Stimulated activated naive CD8-positive, alpha-beta T cell treated with anti-CD3 and anti-CD28 coated beads, Interleukin-15, Interleukin-2, amounts not matched to agents 100 ng/mL and 50 ng/mL, for 24 hours (primary cell): ENCODE results near the gene NLGN2.
A peak's percentile ranks its signal among the peaks of the same experiment; 100 is the strongest.
"Not testable (repeated sequence)": the region's sequence is repeated elsewhere in the genome, so short reads cannot be mapped to it uniquely, and the experiment has no call there.

Experiments used
- H3K27ac Mint-ChIP-seq: one replicate; pipeline ENCODE4 v1.8.0; 2021; ENCODE audit warnings: mild to moderate bottlenecking, mixed read lengths
- H3K27me3 Mint-ChIP-seq: one replicate; pipeline ENCODE4 v1.8.0; 2021; ENCODE audit warnings: mixed read lengths
- H3K36me3 Mint-ChIP-seq: one replicate; pipeline ENCODE4 v1.8.0; 2021; ENCODE audit warnings: low read depth, mixed read lengths
- H3K4me1 Mint-ChIP-seq: one replicate; pipeline ENCODE4 v1.8.0; 2021; ENCODE audit warnings: low read depth, mixed read lengths
- H3K4me3 Mint-ChIP-seq: one replicate; pipeline ENCODE4 v1.8.0; 2021; ENCODE audit warnings: mild to moderate bottlenecking, mixed read lengths
- H3K9me3 Mint-ChIP-seq: one replicate; pipeline ENCODE4 v1.8.0; 2021; ENCODE audit warnings: mixed read lengths

NLGN2 gene

DNA sequence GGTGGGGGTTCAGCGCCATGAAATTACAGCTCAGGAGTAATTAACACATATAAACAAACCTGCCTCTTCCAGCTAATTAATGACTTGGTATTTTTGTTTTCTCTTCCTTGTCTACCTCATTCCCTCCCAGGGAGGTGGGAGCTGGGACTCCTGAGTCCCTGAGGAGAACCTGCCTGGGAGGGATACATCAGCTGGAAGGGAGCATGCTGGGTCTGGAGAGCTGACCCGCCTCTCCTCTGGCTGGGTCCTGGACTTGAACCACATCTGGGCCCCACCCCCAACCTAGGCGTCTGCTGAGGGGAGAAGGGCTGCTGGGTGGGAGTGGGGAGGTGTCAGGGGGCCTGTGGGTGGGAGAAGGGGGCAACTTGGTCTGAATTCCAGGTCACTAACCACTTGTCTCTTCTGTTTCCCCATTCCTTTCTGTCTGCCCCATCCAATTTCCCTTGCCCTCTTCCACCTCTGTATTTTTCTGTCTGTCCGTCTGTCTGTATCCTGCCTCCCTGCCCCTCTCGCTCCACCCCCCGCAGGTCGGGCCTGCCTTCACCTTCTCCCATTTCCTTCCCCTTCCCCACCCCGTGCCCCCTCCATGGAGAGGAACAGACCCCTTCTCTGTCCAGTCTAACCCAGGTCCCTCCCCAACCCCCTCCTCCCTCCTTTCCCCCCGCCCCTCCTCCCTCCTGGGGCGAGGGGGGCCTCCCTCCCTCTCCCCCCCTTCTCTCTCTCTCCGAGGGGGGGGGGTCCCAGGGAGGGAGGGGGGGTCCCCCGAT lies at the start of gene NLGN2:
NLGN2 (plus strand) TSS at position 361 of the 767 bp plus-strand sequence. CDS start 411 bp downstream, outside the sequence.
- Mint-ChIP-seq H3K27ac (peak within 1 kb of the TSS; percentile 55), H3K9me3 (no peaks in the 10 kb centered on the region), H3K4me3 (peak within 1 kb of the TSS; percentile 45), H3K36me3 (peaks cover 4% of the 10 kb centered on the region), H3K4me1 (peaks cover 12% of the 10 kb centered on the region), H3K27me3 (no peaks in the 10 kb centered on the region)

DNA sequence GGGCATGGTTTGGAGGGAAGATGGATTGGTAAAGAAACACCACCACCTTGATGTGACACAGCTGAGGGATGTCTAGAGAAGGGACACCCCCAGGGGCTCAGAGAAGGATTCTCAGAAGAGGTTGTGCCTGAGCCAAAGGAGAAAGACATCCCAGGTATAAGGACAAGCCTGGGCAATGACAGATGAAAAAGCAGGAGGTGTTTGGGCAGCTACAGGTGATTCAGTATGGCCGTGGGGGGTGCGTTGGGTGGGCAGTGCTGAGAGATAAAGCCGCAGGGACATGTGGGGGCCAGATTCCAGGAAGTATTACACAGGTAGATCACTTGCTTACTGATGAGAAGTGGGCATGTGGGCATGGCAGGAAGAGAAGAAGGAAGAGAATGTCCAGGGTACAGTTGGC lies 45.7 kb upstream of the NLGN2 start:
- H3K4me3 Mint-ChIP-seq, result no peak overlapping the region
- no peak overlapping the region for H3K27ac Mint-ChIP-seq

GRCh38 chr17:7363311-7363710 lies 44.3 kb upstream of the NLGN2 start:
- Mint-ChIP-seq H3K9me3 (no peaks in the 10 kb centered on the region), H3K27ac (no peak overlapping the region), H3K27me3 (peaks cover 3% of the 10 kb centered on the region), H3K4me3 (no peak overlapping the region), H3K4me1 (no peaks in the 10 kb centered on the region), H3K36me3 (no peaks in the 10 kb centered on the region)

More for the DNA sequence above, 45.7 kb upstream of the NLGN2 start:
- no peaks in the 10 kb centered on the region for H3K27me3 Mint-ChIP-seq
- no peaks in the 10 kb centered on the region for H3K4me1 Mint-ChIP-seq
- H3K36me3 Mint-ChIP-seq, result no peaks in the 10 kb centered on the region
- H3K9me3 Mint-ChIP-seq, result no peaks in the 10 kb centered on the region

DNA sequence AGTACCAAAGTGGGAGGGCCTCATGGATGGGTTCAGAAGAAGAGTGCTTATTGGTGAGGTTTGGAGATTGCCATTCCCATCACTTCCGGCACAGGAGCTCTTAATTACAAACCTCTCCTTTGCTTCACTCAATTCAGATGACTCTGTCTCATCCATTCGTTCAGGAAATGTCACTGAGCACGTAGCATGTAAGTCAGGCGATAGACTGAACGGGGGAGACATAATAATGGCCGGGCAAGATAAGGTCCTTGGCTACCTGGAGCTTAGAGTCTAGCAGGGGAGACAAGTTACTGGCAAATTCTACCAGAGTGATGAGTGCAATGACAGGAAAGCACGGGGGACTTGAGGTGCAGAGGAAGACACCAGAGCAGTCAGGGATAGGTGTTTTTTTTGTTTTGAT lies 41.7 kb upstream of the NLGN2 start:
- H3K4me3 Mint-ChIP-seq, H3K27me3 Mint-ChIP-seq, H3K27ac Mint-ChIP-seq, H3K9me3 Mint-ChIP-seq, H3K4me1 Mint-ChIP-seq, H3K36me3 Mint-ChIP-seq: not testable (repeated sequence)

- Mint-ChIP-seq H3K27me3 (peaks cover 6% of the 10 kb centered on the region), H3K9me3 (no peaks in the 10 kb centered on the region), H3K4me1 (no peaks in the 10 kb centered on the region), H3K27ac (no peak overlapping the region), H3K36me3 (no peaks in the 10 kb centered on the region), H3K4me3 (no peak overlapping the region)
These were observed 40.6 kb upstream of the NLGN2 start for GRCh38 chr17:7367083-7367482.

DNA sequence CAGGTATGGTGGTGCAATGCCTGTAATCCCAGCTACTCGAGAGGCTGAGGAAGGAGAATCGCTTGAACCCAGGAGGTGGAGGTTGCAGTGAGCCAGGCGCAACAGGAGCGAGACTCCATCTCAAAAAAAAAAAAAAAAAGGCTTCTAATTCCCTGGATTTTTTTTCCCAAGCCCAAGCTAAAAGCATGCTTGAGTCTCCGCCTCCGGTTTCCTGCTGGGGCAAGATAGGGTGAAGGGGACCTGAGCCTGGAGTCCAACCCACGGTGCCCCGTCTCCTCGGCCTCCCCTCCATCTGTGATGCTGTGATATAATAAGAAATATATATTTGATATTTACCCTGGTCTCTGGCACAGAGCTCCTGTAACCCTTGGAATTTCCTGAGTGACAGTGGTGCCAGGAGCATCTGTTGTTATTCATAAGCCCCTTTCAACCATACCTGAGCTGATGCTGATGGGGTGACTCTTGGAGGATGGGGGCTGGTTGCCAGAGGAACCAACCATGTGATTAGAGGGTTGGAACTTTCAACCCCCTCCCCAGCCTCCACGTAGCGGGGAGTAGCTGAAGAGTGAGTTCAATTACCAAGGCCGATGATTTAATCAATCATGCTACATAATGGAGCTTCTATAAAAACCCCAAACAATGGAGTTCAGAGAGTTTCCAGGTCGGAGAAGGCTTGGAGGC lies 39.6 kb upstream of the NLGN2 start:
- H3K4me3 Mint-ChIP-seq, result no peak overlapping the region
- peaks cover 6% of the 10 kb centered on the region for H3K27me3 Mint-ChIP-seq
- no peaks in the 10 kb centered on the region for H3K4me1 Mint-ChIP-seq
- H3K36me3 Mint-ChIP-seq, result no peaks in the 10 kb centered on the region
- H3K27ac Mint-ChIP-seq, result no peak overlapping the region
- H3K9me3 Mint-ChIP-seq, result no peaks in the 10 kb centered on the region

- H3K9me3 Mint-ChIP-seq, H3K27me3 Mint-ChIP-seq: not testable (repeated sequence)
These were observed 39.0 kb upstream of the NLGN2 start for GRCh38 chr17:7368599-7368994.

DNA sequence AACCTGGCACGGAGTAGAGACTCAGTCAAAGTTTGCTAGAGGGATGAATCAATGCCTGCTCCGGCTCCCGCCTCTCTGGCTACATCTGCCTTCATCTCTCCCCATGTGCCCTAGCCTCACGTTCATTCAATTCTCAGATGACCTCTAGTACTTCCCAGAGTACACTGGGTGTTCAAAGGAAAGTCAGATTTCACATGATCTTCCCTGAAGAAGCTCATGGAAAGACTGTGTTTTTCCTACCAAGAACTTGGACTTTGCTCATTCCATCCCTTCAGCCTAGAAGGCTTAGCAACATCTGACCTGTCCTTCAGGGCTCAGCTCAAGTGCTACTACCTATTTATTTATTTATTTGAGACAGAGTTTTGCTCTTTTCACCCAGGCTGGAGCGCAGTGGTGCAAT lies 37.8 kb upstream of the NLGN2 start:
- Mint-ChIP-seq H3K27me3 (peaks cover 6% of the 10 kb centered on the region), H3K27ac (no peak overlapping the region), H3K4me3 (no peak overlapping the region), H3K9me3 (no peaks in the 10 kb centered on the region), H3K4me1 (no peaks in the 10 kb centered on the region), H3K36me3 (no peaks in the 10 kb centered on the region)

More at GRCh38 chr17:7368599-7368994, 39.0 kb upstream of the NLGN2 start:
- H3K4me3 Mint-ChIP-seq, H3K4me1 Mint-ChIP-seq, H3K27ac Mint-ChIP-seq, H3K36me3 Mint-ChIP-seq: not testable (repeated sequence)

DNA sequence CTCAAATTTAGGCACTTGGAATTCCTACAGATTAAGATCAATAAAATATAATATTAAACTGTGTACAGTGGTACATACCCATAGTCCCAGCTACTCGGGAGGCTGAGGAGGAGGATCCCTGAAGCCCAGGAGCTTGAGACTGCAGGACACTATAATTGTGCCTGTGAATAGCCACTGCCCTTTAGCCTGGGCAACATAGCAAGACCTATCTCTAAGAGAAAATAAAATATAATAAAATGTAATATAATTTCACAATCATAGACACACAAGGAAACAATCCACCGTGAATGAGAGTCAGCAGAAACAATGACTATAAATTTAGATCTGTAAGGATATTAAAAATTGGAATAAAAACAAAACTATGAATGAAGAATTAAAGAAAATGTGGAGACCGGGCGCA lies 36.8 kb upstream of the NLGN2 start:
- Mint-ChIP-seq H3K4me1 (no peaks in the 10 kb centered on the region), H3K4me3 (no peak overlapping the region), H3K9me3 (no peaks in the 10 kb centered on the region), H3K27me3 (peaks cover 6% of the 10 kb centered on the region), H3K27ac (no peak overlapping the region), H3K36me3 (no peaks in the 10 kb centered on the region)

DNA sequence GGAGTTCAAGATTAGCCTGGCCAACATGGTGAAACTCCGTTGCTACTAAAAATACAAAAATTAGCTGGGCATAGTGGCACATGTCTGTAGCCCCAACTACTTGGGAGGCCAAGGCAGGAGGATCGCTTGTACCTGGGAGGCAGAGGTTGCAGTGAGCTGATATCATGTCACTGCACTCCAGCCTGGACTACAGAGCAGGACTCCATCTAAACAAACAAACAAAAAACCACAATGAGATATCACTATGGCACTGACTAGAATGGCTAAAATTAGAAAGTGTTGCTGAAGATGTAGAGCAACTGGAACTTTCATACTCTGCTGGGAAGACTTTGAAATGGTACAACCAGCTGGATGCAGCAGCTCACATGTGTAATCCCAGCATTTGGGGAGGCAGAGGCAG lies 33.3 kb upstream of the NLGN2 start:
- Mint-ChIP-seq H3K9me3 (peaks cover 4% of the 10 kb centered on the region), H3K4me1 (no peaks in the 10 kb centered on the region), H3K4me3 (no peak overlapping the region), H3K36me3 (no peaks in the 10 kb centered on the region), H3K27ac (no peak overlapping the region), H3K27me3 (peaks cover 17% of the 10 kb centered on the region)

DNA sequence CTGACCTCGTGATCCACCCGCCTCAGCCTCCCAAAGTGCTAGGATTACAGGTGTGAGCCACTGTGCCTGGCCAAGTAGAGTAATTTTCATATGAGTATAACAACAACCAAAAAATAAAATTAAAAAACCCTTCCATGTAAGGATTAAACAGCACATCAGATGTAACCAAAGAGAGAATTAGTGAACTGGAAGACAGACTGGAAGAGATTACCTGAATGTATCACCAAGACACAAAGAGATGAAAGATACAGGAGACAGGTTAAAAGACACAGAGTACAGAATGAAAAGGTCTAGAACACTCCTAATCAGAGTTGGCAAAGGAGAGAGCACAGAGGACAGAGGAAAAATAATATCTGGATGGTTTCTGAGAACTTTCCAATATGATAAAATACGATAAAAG lies 28.5 kb upstream of the NLGN2 start:
- H3K9me3 Mint-ChIP-seq, result peaks cover 5% of the 10 kb centered on the region
- H3K4me3 Mint-ChIP-seq, result no peak overlapping the region
- H3K36me3 Mint-ChIP-seq, result no peaks in the 10 kb centered on the region
- H3K27me3 Mint-ChIP-seq, result peaks cover 46% of the 10 kb centered on the region
- no peak overlapping the region for H3K27ac Mint-ChIP-seq
- H3K4me1 Mint-ChIP-seq, result no peaks in the 10 kb centered on the region

DNA sequence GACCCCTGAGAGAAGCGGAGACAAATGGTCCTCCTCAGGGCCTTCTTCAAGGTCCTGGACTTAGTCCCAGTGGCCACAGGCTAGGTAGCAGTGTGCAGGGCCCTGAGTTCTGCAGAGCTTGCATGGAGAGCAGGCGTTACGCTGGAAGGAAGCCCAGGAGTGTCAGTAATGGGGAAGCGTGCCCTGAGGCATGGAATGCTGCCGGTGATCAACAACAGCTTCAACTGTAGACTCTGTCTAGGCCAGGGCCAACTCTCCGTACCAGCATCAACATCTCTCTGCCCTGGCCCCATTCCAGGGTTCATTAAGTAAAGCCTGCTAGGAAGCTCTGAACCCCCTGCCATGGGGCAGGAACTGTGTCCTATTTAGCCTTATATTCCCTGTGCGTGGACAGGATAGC lies 27.3 kb upstream of the NLGN2 start:
- Mint-ChIP-seq H3K27me3 (peaks cover 46% of the 10 kb centered on the region), H3K4me3 (no peak overlapping the region), H3K36me3 (no peaks in the 10 kb centered on the region), H3K9me3 (peaks cover 5% of the 10 kb centered on the region), H3K27ac (no peak overlapping the region), H3K4me1 (no peaks in the 10 kb centered on the region)

DNA sequence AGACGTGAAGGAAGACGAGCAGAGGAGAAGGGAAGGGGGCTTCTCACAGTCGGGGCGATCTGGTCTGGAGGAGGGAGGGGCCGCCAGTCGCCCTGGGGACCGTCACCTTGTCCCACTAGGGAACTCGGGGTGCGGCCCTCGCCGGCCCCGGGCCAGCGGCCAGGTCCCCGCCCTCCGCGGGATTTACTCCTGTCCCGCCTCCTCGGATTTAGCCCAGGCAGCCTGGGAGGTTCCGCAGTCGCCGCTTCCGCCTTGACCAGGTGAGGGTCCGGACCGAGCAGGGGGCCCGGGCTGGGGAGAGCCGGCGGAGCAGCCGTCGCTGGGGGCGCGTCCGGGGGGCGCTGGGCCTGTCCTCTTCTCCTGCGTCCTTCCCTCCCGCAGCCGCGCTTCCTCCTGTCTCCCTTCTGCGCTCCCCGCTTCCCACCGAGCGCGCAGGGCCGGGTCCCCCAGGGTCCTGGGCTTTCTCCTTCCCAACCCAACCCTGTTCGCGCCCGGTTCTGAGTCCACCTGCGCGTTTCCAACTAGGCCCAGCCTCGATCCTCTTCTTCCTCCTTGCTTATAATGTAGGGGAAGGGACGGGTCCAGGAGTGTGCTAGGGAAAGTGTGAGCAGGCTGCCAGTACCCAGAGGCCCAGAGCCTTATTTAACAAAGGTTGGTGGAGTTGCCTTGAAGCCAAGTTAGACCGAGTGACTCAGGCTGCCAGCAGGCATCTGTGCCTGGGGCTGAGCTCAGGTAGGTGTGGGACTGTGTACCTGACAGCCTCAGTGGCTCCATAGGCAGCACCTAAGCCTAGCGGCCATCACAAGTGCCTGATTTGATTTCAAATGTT lies 26.6 kb upstream of the NLGN2 start, which contains the start of gene TNK1:
TNK1 (plus strand) TSS at position 235 of the 829 bp plus-strand sequence. CDS start 1,838 bp downstream, outside the sequence.
- Mint-ChIP-seq H3K27me3 (peaks cover 46% of the 10 kb centered on the region), H3K4me3 (no peak within 1 kb of the TSS), H3K27ac (no peak within 1 kb of the TSS), H3K4me1 (no peaks in the 10 kb centered on the region), H3K36me3 (no peaks in the 10 kb centered on the region), H3K9me3 (peaks cover 5% of the 10 kb centered on the region)

DNA sequence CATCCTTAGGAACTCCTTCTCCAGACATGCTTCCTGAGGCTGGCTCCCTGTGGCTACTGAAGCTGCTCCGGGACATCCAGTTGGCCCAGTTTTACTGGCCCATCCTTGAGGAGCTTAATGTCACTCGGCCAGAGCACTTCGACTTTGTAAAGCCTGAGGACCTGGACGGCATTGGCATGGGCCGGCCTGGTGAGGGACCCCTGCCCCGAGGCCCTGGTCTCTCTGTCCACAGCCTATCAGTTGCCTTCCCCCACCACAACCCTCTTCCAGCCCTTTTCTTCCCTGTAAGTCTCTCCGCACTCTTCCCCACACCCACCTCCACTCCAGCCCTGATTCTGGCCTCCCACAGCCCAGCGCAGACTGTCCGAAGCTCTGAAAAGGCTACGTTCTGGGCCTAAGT lies 24.7 kb upstream of the NLGN2 start:
- no peaks in the 10 kb centered on the region for H3K36me3 Mint-ChIP-seq
- H3K27ac Mint-ChIP-seq, result no peak overlapping the region
- H3K27me3 Mint-ChIP-seq, result peaks cover 39% of the 10 kb centered on the region
- H3K4me3 Mint-ChIP-seq, result no peak overlapping the region
- no peaks in the 10 kb centered on the region for H3K4me1 Mint-ChIP-seq
- H3K9me3 Mint-ChIP-seq, result peaks cover 5% of the 10 kb centered on the region

DNA sequence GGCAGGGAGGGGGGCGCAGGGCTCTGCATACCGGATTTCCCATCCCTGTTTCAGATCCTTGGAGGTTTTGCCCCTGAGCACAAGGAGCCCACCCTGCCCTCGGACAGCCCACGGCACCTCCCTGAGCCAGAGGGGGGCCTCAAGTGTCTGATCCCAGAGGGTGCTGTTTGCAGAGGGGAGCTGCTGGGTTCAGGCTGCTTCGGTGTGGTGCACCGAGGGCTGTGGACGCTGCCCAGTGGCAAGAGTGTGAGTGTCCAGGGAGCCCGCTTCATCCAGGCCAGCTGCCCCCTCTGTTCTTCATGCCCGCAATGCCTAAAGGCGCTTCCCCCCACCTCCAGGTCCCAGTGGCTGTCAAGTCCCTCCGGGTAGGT lies 24.3 kb upstream of the NLGN2 start:
- H3K4me3 Mint-ChIP-seq, result peak overlapping the region; percentile 32
- H3K36me3 Mint-ChIP-seq, result no peaks in the 10 kb centered on the region
- no peaks in the 10 kb centered on the region for H3K4me1 Mint-ChIP-seq
- no peak overlapping the region for H3K27ac Mint-ChIP-seq
- H3K9me3 Mint-ChIP-seq, result peaks cover 5% of the 10 kb centered on the region
- H3K27me3 Mint-ChIP-seq, result peaks cover 37% of the 10 kb centered on the region
